Thyroid gland (tissue), 4 donors: ENCODE data around the gene TMEM151B. TPM values are rescaled to one million over a fixed set of nuclear protein-coding genes. Genes with fewer than 3 reads are reported as not detected.

Experiments
- DNase-seq, 2 donors: peaks; one replicate each; pipeline ENCODE4 v3.0.0-alpha.2; 2019
- H3K27ac ChIP-seq, 3 donors: fragments of 200-600 bp; sonication (generic); 1 replicate in 2 of 3; 2 replicates in 1 of 3; pipeline ENCODE4 v1.5.1; 2016 to 2019; ENCODE audit warnings: mild to moderate bottlenecking in 1 of 3, moderate library complexity in 1 of 3
- H3K27me3 ChIP-seq: fragments of 200-600 bp; sonication (generic); one replicate; pipeline ENCODE4 v1.5.1; 2019
- H3K36me3 ChIP-seq, 2 donors: fragments of 200-600 bp; sonication (generic); one replicate each; pipeline ENCODE4 v1.5.1; 2016 to 2019
- H3K4me1 ChIP-seq, 2 donors: fragments of 200-600 bp; sonication (generic); one replicate each; pipeline ENCODE4 v1.5.1; 2017 to 2019
- H3K4me3 ChIP-seq, 3 donors: fragments of 200-600 bp; sonication (generic); replicated peaks in 1 of 3; 1 replicate in 2 of 3; 2 replicates in 1 of 3; pipeline ENCODE4 v1.5.1; 2016; ENCODE audit warnings: mild to moderate bottlenecking in 1 of 3
- H3K9me3 ChIP-seq: fragments of 200-600 bp; sonication (generic); one replicate; pipeline ENCODE4 v1.5.1; 2017
- CTCF ChIP-seq, 6 experiments: fragments of 200-600 bp in 3 of 6; fragments of 450-650 bp in 3 of 6; sonication (generic) in 3 of 6; IDR thresholded peaks; one replicate each; pipeline ENCODE4 v1.5.1; 2016 to 2019; ENCODE audit warnings: antibody characterized with exemption in 6 of 6, mild to moderate bottlenecking in 2 of 6, inconsistent platforms in 1 of 6, moderate library complexity in 1 of 6
- POLR2A ChIP-seq, 2 donors: fragments of 450-650 bp; IDR thresholded peaks; one replicate each; pipeline ENCODE4 v1.6.1; 2017; ENCODE audit warnings: antibody characterized with exemption in 2 of 2, mild to moderate bottlenecking in 2 of 2, moderate library complexity in 1 of 2
- WGBS, 2 donors: methylation state at CpG; one replicate each; pipeline ENCODE4 v1.1.5; 2017; 5-methylcytosine and 5-hydroxymethylcytosine counted together
- intact Hi-C: fragments of 100-400 bp; cut with DNase I; formaldehyde crosslinking; loops from one replicate; pipeline ENCODE4 v1.15.1; 2023
- total RNA-seq, 4 donors: library from RNA; depleted of rRNA; stranded (reverse); fragments of >200 nt; gene quantifications; one replicate each; pipeline ENCODE4 v1.2.3, GENCODE V29; 2016

TMEM151B gene
- total RNA-seq, 4 donors from 2014 or later: not detected

- Histone ChIP-seq H3K36me3 (peaks cover 41 to 57% of the 10 kb centered on the region in 2 donors), H3K27me3 (no peaks in the 10 kb centered on the region), H3K4me1 (no peaks in the 10 kb centered on the region), H3K27ac (no peak overlapping the region), H3K9me3 (no peaks in the 10 kb centered on the region), H3K4me3 (no peak overlapping the region)
- 78 to 84% methylated on average over 16 to 17 of the region's 25 CpGs for WGBS, 2 donors
- TF ChIP-seq CTCF (IDR thresholded peaks at IDR 0.05) (peak; percentile 30 to 67 (median 46)), POLR2A (IDR thresholded peaks at IDR 0.05) (no peak)
- intact Hi-C loops: no loop called here
- peak in 1 of 2 donors; percentile 11 for DNase-seq
Measured at GRCh38 chr6:44304282-44305199, 34.3 kb downstream of the TMEM151B start.

DNA sequence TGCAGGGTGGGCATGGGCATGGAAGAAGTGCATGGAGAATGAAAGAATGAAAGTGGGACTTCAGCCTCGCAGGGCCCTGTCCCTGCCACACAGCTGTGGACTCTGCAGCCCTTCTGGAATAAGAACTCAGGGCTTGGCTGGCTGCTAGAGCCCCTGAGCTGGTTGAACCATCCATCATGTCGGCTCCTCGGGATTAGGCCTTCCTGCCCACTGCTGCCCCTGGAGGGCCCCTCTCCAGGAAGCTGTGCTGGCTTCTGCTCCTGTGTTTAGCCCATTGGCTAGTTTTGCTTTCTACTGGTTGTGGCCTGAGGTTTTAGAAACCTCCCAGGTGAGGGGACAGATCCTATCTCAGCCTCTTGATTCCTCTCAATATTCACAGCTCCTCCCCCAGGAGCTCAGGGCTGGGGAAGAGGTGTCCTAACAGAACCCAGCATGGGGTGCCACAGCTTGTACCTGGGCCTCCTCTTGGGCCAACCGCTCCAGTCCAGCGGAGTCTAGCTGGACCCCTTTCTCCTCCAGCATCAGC, 35.0 kb downstream of the TMEM151B start:
- TF ChIP-seq CTCF (IDR thresholded peaks at IDR 0.05): no peak
- no peak for TF ChIP-seq POLR2A (IDR thresholded peaks at IDR 0.05)
- Histone ChIP-seq H3K36me3 (peaks cover 41 to 64% of the 10 kb centered on the region in 2 donors), H3K4me3 (no peak overlapping the region), H3K27ac (no peak overlapping the region), H3K4me1 (no peaks in the 10 kb centered on the region), H3K9me3 (no peaks in the 10 kb centered on the region), H3K27me3 (no peaks in the 10 kb centered on the region)
- no peak for DNase-seq
- intact Hi-C loops: no loop called here
- WGBS, 2 donors: 97 to 100% methylated on average over 2 to 5 of the region's 5 CpGs

GRCh38 chr6:44306710-44307109, 36.5 kb downstream of the TMEM151B start:
- 89 to 90% methylated on average over 8 of the region's 8 CpGs for WGBS, 2 donors
- intact Hi-C loops: no loop called here
- Histone ChIP-seq H3K36me3 (peaks cover 33 to 66% of the 10 kb centered on the region in 2 donors), H3K4me1 (no peaks in the 10 kb centered on the region), H3K4me3 (no peak overlapping the region), H3K27ac (no peak overlapping the region), H3K9me3 (no peaks in the 10 kb centered on the region), H3K27me3 (no peaks in the 10 kb centered on the region)
- DNase-seq: no peak
- TF ChIP-seq CTCF (IDR thresholded peaks at IDR 0.05) (no peak), POLR2A (IDR thresholded peaks at IDR 0.05) (no peak)

DNA sequence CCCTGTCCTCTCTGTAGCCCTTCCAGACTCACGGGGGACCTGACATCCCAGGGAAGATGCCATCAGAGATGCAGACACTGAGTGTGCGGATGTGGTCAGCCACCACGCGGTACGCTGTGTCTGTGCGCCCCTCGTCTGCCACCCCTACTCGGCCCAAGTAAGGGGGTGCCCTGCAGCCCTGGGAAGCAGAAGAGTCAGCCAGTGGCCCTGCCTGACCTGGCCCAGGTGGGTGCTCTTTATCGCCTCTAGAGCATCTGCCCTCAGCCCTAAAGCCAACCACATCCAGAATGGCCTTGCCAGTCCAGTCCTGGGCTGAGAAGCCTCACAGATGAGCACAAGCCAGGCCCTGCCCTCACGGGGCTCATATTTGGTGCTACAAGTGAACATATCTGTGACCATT, 37.0 kb downstream of the TMEM151B start:
- Histone ChIP-seq H3K27me3 (no peaks in the 10 kb centered on the region), H3K27ac (no peak overlapping the region), H3K4me1 (peaks cover 2 to 4% of the 10 kb centered on the region in 2 donors), H3K4me3 (no peak overlapping the region), H3K36me3 (peaks cover 28 to 61% of the 10 kb centered on the region in 2 donors), H3K9me3 (no peaks in the 10 kb centered on the region)
- 94 to 97% methylated on average over 10 of the region's 10 CpGs for WGBS, 2 donors
- intact Hi-C loops: no loop called here
- no peak for DNase-seq
- TF ChIP-seq CTCF (IDR thresholded peaks at IDR 0.05) (no peak), POLR2A (IDR thresholded peaks at IDR 0.05) (no peak)

- peaks cover 6 to 7% of the 10 kb centered on the region in 2 donors for H3K4me1 ChIP-seq
- H3K36me3 ChIP-seq: peaks cover 11 to 45% of the 10 kb centered on the region in 2 donors
- no peak overlapping the region for H3K27ac ChIP-seq
- H3K27me3 ChIP-seq: no peaks in the 10 kb centered on the region
- no peak for DNase-seq
- intact Hi-C loops: no loop called here
- 90 to 96% methylated on average over 2 of the region's 2 CpGs for WGBS, 2 donors
- TF ChIP-seq CTCF (IDR thresholded peaks at IDR 0.05): no peak
- TF ChIP-seq POLR2A (IDR thresholded peaks at IDR 0.05): no peak
- H3K9me3 ChIP-seq: no peaks in the 10 kb centered on the region
- no peak overlapping the region for H3K4me3 ChIP-seq
Measured at GRCh38 chr6:44309092-44309491, 38.8 kb downstream of the TMEM151B start.
